Parathyroid adenoma (tissue), 2 donors: ENCODE measurements around the gene FGFR1OP2.
"Not testable (repeated sequence)": the region's sequence is repeated elsewhere in the genome, so short reads cannot be mapped to it uniquely, and the experiment has no call there.

Source experiments
- H2AFZ ChIP-seq: fragments of 300-600 bp; sonication (generic); one replicate; pipeline ENCODE4 v1.7.0; 2017; ENCODE audit warnings: antibody characterized with exemption, mild to moderate bottlenecking
- H3K27ac ChIP-seq: fragments of 300-600 bp; sonication (generic); one replicate; pipeline ENCODE4 v1.7.0; 2017
- H3K27me3 ChIP-seq: fragments of 300-600 bp; sonication (generic); one replicate; pipeline ENCODE4 v1.7.0; 2017; ENCODE audit warnings: low read length; ENCODE audit not compliant: control insufficient read depth, insufficient read depth
- H3K36me3 ChIP-seq: fragments of 300-600 bp; sonication (generic); one replicate; pipeline ENCODE4 v1.7.0; 2017; ENCODE audit warnings: low read length; ENCODE audit not compliant: control insufficient read depth, insufficient read depth
- H3K4me1 ChIP-seq: fragments of 300-600 bp; sonication (generic); one replicate; pipeline ENCODE4 v1.7.0; 2017; ENCODE audit warnings: control low read depth
- H3K4me2 ChIP-seq: fragments of 300-600 bp; sonication (generic); one replicate; pipeline ENCODE4 v1.7.0; 2017; ENCODE audit warnings: low read length
- H3K4me3 ChIP-seq: fragments of 300-600 bp; sonication (generic); one replicate; pipeline ENCODE4 v1.7.0; 2017; ENCODE audit warnings: low read depth, low read length
- H3K79me2 ChIP-seq: fragments of 300-600 bp; sonication (generic); one replicate; pipeline ENCODE4 v1.7.0; 2017; ENCODE audit warnings: control low read depth
- H3K9ac ChIP-seq: fragments of 300-600 bp; sonication (generic); one replicate; pipeline ENCODE4 v1.7.0; 2017; ENCODE audit warnings: mild to moderate bottlenecking
- H3K9me3 ChIP-seq: fragments of 300-600 bp; sonication (generic); one replicate; pipeline ENCODE4 v1.7.0; 2017; ENCODE audit warnings: low read length; ENCODE audit not compliant: control insufficient read depth
- TF ChIP-seq, protein P1 (sequence below): fragments of 300-600 bp; sonication (generic); IDR thresholded peaks from one replicate; pipeline ENCODE4 v1.7.0; 2017; ENCODE audit warnings: antibody characterized with exemption, mild to moderate bottlenecking
- donor health status: primary hyperparathyroidism.

Gene FGFR1OP2

DNA sequence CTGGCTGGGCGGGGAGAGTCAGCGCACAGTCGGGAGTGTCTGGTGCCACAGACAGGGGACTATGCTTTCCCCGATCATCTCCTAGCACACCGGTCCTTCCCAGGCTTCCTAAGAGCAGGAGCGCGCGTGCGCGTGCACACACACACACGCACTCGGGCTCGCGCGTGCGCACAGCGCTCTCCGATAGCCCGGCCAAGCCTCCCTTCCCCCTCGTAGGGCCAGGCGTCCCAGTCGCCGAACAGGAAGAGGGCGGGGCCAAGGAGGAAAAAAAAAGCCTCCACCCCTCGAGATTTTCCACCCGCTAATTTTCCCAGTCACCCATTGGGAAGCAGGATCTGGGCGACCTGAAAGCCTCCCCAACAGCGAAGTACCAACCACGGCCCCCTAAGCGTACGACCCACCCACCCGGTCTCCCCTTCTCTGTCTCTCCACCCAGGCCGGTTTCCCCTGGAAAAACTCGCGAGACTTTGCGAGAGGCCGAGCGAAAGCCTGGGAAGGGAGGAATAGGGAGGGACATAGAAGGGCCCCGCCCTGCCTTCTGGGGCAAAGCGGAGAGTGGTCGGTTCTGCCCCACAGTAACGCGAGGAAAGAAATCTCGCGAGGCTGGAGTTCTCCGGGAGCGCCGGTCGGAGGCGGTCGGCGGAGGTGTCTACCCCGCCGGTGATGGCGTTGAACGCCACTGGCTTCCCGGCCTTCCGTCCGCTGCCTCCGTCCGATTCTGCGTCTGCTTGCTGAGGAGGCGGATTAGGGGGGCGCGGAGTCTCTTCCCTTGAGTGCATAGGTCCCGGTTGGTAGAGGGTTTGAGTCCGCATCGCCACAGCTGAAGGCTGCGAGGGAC, at the start of gene FGFR1OP2, which contains the start of gene INTS13:
TSS of gene FGFR1OP2 (plus strand) at position 608 of the 838 bp plus-strand sequence. CDS start 15,689 bp downstream, outside the sequence.
TSS of gene INTS13 (minus strand) at position 119 of the 838 bp plus-strand sequence. CDS start 1,178 bp downstream, outside the sequence.
- TF ChIP-seq, protein P1, sequence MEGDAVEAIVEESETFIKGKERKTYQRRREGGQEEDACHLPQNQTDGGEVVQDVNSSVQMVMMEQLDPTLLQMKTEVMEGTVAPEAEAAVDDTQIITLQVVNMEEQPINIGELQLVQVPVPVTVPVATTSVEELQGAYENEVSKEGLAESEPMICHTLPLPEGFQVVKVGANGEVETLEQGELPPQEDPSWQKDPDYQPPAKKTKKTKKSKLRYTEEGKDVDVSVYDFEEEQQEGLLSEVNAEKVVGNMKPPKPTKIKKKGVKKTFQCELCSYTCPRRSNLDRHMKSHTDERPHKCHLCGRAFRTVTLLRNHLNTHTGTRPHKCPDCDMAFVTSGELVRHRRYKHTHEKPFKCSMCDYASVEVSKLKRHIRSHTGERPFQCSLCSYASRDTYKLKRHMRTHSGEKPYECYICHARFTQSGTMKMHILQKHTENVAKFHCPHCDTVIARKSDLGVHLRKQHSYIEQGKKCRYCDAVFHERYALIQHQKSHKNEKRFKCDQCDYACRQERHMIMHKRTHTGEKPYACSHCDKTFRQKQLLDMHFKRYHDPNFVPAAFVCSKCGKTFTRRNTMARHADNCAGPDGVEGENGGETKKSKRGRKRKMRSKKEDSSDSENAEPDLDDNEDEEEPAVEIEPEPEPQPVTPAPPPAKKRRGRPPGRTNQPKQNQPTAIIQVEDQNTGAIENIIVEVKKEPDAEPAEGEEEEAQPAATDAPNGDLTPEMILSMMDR, result no peak
- Histone ChIP-seq H3K27me3 (no peaks in the 10 kb centered on the region), H2AFZ (peak within 1 kb of the TSS; percentile 99), H3K79me2 (peaks cover 38% of the 10 kb centered on the region), H3K4me3 (peak within 1 kb of the TSS; percentile 98), H3K4me1 (peaks cover 7% of the 10 kb centered on the region), H3K27ac (peak within 1 kb of the TSS; percentile 96), H3K36me3 (no peaks in the 10 kb centered on the region), H3K4me2 (peak within 1 kb of the TSS; percentile 95), H3K9me3 (no peaks in the 10 kb centered on the region), H3K9ac (peak within 1 kb of the TSS; percentile 70)

DNA sequence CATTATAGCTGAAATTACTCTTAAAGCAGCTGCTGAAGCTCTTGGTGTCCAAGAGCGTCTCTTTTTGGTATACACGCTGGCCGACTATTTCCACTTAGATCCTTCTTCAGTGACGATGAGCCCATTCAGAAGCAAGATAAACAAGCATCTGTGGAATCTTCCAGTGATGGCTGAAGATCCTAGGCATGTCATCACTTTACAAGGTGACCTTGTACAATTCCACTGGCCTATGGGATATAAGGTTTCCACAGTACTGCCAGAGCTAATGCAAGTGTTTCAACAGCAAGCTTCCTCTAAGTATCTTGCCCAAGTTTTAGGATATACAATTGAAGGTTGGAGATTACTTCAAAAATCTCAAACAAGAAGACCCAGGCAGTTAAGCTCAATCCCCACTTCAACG, 47.5 kb upstream of the FGFR1OP2 start:
- H3K9ac ChIP-seq, result no peak overlapping the region
- no peaks in the 10 kb centered on the region for H3K27me3 ChIP-seq
- no peaks in the 10 kb centered on the region for H3K79me2 ChIP-seq
- no peaks in the 10 kb centered on the region for H3K4me1 ChIP-seq
- no peaks in the 10 kb centered on the region for H3K36me3 ChIP-seq
- no peak overlapping the region for H3K4me2 ChIP-seq
- TF ChIP-seq, protein P1, result no peak
- no peak overlapping the region for H2AFZ ChIP-seq
- no peak overlapping the region for H3K4me3 ChIP-seq
- H3K9me3 ChIP-seq, result no peaks in the 10 kb centered on the region
- no peak overlapping the region for H3K27ac ChIP-seq

DNA sequence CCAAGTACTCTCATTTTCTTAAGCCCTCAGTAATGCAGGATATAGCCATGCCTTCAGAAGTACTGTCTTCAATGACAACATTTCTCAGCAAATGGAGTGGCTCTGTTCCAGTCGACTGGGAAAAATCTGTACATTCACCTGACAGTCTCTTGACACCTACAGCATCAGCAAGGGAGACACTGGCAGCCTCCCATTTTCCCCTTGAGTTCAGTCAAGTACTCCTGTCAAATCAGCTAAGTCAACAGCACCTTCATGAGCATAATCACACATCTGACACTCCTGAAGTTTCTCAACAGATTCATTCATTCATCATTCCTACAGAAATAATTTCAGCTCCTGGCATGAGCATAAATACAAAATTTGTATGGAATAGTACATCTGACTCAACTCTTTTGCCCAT, 46.6 kb upstream of the FGFR1OP2 start:
- Histone ChIP-seq H3K4me1 (no peaks in the 10 kb centered on the region), H3K27ac (no peak overlapping the region), H2AFZ (no peak overlapping the region), H3K27me3 (no peaks in the 10 kb centered on the region), H3K79me2 (no peaks in the 10 kb centered on the region), H3K4me3 (no peak overlapping the region), H3K9me3 (no peaks in the 10 kb centered on the region), H3K36me3 (no peaks in the 10 kb centered on the region), H3K9ac (no peak overlapping the region), H3K4me2 (no peak overlapping the region)
- TF ChIP-seq, protein P1, result no peak

DNA sequence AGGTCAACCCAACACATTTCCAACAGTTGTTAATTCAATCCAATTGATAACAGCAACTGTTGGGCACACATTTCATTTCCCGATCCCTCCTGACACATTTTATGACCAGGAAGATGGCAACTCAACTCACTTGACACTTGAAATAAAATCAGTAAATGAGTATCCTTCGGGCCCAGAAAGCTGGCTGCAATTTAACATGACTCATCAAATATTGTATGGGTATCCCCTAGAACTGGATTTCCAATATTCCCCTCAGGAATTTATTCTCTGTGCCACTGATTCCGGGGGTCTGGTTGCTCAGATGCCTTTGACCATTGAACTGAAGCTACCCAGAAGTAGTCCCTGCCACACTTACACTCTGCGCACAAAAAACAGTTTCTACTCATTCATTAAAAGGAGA, 42.6 kb upstream of the FGFR1OP2 start:
- Histone ChIP-seq H2AFZ (no peak overlapping the region), H3K4me1 (no peaks in the 10 kb centered on the region), H3K36me3 (no peaks in the 10 kb centered on the region), H3K9me3 (no peaks in the 10 kb centered on the region), H3K9ac (no peak overlapping the region), H3K27ac (no peak overlapping the region), H3K4me2 (no peak overlapping the region), H3K79me2 (no peaks in the 10 kb centered on the region), H3K4me3 (no peak overlapping the region), H3K27me3 (no peaks in the 10 kb centered on the region)
- TF ChIP-seq, protein P1, result no peak

DNA sequence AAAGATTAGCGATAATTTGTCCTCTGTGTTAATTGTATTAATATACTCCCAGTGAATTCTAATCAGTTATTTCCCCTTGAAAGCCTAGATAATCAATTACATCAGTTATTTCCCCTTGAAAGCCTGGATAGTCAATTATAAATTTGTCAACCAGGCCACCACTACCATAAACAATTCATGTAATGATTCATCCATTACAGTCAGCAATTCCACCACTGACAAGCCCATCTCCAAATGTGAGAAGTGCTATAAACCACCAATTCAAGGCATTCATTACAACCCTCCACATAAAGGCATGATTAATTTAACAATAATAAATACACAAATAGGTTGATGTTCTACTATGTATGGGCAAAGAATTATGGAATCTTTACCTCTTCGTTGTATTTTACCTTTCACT, 41.4 kb upstream of the FGFR1OP2 start:
- Histone ChIP-seq H3K9me3 (no peaks in the 10 kb centered on the region), H3K79me2 (no peaks in the 10 kb centered on the region), H3K36me3 (no peaks in the 10 kb centered on the region), H3K27me3 (no peaks in the 10 kb centered on the region), H3K4me3 (no peak overlapping the region), H3K27ac (no peak overlapping the region), H2AFZ (no peak overlapping the region), H3K4me2 (no peak overlapping the region), H3K9ac (no peak overlapping the region), H3K4me1 (no peaks in the 10 kb centered on the region)
- TF ChIP-seq, protein P1, result no peak

DNA sequence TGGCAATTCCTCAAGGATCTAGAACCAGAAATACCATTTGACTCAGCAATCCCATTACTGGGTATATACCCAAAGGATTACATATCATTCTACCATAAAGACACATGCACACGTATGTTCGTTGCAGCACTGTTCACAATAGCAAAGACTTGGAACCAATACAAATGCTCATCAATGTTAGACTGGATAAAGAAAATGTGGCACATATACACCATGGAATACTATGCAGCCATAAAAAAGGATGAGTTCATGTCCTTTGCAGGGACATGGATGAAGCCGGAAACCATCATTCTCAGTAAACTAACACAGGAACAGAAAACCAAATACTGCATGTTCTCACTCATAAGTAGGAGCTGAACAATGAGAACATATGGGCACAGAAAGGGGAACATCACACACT, 34.9 kb upstream of the FGFR1OP2 start:
- not testable (repeated sequence) for H3K4me2 ChIP-seq, H3K9ac ChIP-seq, H3K36me3 ChIP-seq, H3K27me3 ChIP-seq, H3K4me3 ChIP-seq, H3K27ac ChIP-seq, H3K9me3 ChIP-seq, H3K79me2 ChIP-seq, H3K4me1 ChIP-seq, H2AFZ ChIP-seq
